ENCODE measurements around the gene TRAPPC2. TPM values are rescaled to one million over a fixed set of nuclear protein-coding genes. Genes with fewer than 3 reads are reported as not detected.

Gene TRAPPC2
- total RNA-seq, 1 donor from 2014 or later, result 25.8 TPM

DNA sequence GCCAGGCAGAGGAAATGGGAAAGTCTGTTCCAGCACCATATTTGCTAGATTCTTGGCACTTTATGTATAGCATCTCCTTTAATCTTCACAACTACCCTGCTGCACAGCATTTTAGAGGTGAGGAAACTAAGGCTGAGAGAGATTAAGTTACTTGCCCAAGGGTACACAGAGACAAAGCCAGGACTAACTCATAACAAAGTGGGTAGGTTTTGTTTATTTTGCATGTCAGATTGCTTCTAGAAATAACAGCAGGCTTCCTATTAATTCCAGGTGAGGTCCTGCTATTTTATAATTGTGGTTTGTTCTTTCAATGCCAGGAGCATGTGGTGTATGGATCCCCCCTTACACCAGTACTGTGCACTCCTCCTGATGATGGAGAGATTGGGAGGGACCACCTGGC, 66.5 kb downstream of the TRAPPC2 start:
- Mint-ChIP-seq H3K9me3 (ENCODE audit: unreplicated experiment) (peaks cover 2% of the 10 kb centered on the region), H3K27me3 (ENCODE audit: unreplicated experiment) (no peaks in the 10 kb centered on the region), H3K4me3 (ENCODE audit: unreplicated experiment) (no peak overlapping the region), H3K27ac (ENCODE audit: unreplicated experiment) (no peak overlapping the region), H3K36me3 (ENCODE audit: unreplicated experiment) (no peaks in the 10 kb centered on the region), H3K4me1 (ENCODE audit: low read depth, unreplicated experiment) (no peaks in the 10 kb centered on the region)
- no peak for DNase-seq
- no peak for TF ChIP-seq CTCF (IDR thresholded peaks at IDR 0.05; ENCODE audit: partially characterized antibody, unreplicated experiment)

DNA sequence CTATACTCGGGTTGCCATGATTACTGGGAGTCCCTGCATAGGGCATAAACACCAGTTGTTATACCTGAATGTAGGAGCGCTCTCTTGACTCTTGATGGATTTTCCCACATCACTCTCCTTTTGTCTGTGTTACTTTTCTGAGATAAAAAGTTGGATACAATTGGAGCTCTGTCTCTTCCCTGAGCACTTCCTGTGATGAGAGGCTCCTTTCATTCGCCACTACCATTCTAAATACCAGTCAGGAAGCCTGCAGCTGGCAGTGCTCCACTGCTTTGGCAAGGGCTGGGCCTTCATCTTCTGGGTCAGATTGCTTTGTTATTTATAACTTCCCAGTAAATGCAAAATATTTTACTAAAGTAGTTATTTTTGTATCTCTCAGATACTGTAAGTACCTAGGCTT, 67.6 kb downstream of the TRAPPC2 start:
- Mint-ChIP-seq H3K4me1 (ENCODE audit: low read depth, unreplicated experiment) (no peaks in the 10 kb centered on the region), H3K27ac (ENCODE audit: unreplicated experiment) (no peak overlapping the region), H3K4me3 (ENCODE audit: unreplicated experiment) (no peak overlapping the region), H3K27me3 (ENCODE audit: unreplicated experiment) (no peaks in the 10 kb centered on the region), H3K9me3 (ENCODE audit: unreplicated experiment) (peaks cover 2% of the 10 kb centered on the region), H3K36me3 (ENCODE audit: unreplicated experiment) (no peaks in the 10 kb centered on the region)
- DNase-seq, result no peak
- no peak for TF ChIP-seq CTCF (IDR thresholded peaks at IDR 0.05; ENCODE audit: partially characterized antibody, unreplicated experiment)

GRCh38 chrX:13664020-13664419, 70.4 kb downstream of the TRAPPC2 start:
- no peaks in the 10 kb centered on the region for H3K4me1 Mint-ChIP-seq (ENCODE audit: low read depth, unreplicated experiment)
- DNase-seq, result no peak
- no peaks in the 10 kb centered on the region for H3K36me3 Mint-ChIP-seq (ENCODE audit: unreplicated experiment)
- H3K9me3 Mint-ChIP-seq (ENCODE audit: unreplicated experiment), result no peaks in the 10 kb centered on the region
- H3K4me3 Mint-ChIP-seq (ENCODE audit: unreplicated experiment), result no peak overlapping the region
- H3K27ac Mint-ChIP-seq (ENCODE audit: unreplicated experiment), result no peak overlapping the region
- TF ChIP-seq CTCF (IDR thresholded peaks at IDR 0.05; ENCODE audit: partially characterized antibody, unreplicated experiment), result no peak
- H3K27me3 Mint-ChIP-seq (ENCODE audit: unreplicated experiment), result no peaks in the 10 kb centered on the region

GRCh38 chrX:13662355-13662791, 72.0 kb downstream of the TRAPPC2 start:
- no peak overlapping the region for H3K27ac Mint-ChIP-seq (ENCODE audit: unreplicated experiment)

More at GRCh38 chrX:13662355-13662791, 72.0 kb downstream of the TRAPPC2 start:
- DNase-seq, result no peak
- H3K27me3 Mint-ChIP-seq (ENCODE audit: unreplicated experiment), result no peaks in the 10 kb centered on the region
- H3K4me1 Mint-ChIP-seq (ENCODE audit: low read depth, unreplicated experiment), result no peaks in the 10 kb centered on the region
- H3K36me3 Mint-ChIP-seq (ENCODE audit: unreplicated experiment), result no peaks in the 10 kb centered on the region
- TF ChIP-seq CTCF (IDR thresholded peaks at IDR 0.05; ENCODE audit: partially characterized antibody, unreplicated experiment), result no peak
- no peaks in the 10 kb centered on the region for H3K9me3 Mint-ChIP-seq (ENCODE audit: unreplicated experiment)
- H3K4me3 Mint-ChIP-seq (ENCODE audit: unreplicated experiment), result no peak overlapping the region

Other genes with a start within 250 kb of the TRAPPC2 start
- not detected for gene EGFL6, start 165.0 kb downstream of the TRAPPC2 start, total RNA-seq (ENCODE audit: unreplicated experiment)
- gene TCEANC, start 81.5 kb downstream of the TRAPPC2 start, total RNA-seq (ENCODE audit: unreplicated experiment), result 6.3 TPM
- 14.2 TPM for gene RAB9A, start 45.5 kb downstream of the TRAPPC2 start, total RNA-seq (ENCODE audit: unreplicated experiment)
- 28.5 TPM for gene OFD1, start 128 bp upstream of the TRAPPC2 start, total RNA-seq (ENCODE audit: unreplicated experiment)
- 516 TPM for gene GPM6B, start 82.5 kb upstream of the TRAPPC2 start, total RNA-seq (ENCODE audit: unreplicated experiment)

All from glutamatergic neuron (in vitro differentiated cells).